GM12878 (cell line): ENCODE data around the gene HM13. TPM values are rescaled to one million over a fixed set of nuclear protein-coding genes. Genes with fewer than 3 reads are reported as not detected.

ENCODE experiments used
- ATF7 ChIP-seq: fragments of 450-650 bp; IDR thresholded peaks from 2 replicates; pipeline ENCODE4 v1.6.1; 2016; ENCODE audit warnings: low read depth, mild to moderate bottlenecking
- BHLHE40 ChIP-seq, 2 experiments: fragments of 450-650 bp in 1 of 2; IDR thresholded peaks; 2 replicates each; pipeline ENCODE4 v1.6.1; 2011 to 2017; ENCODE audit warnings: low read depth in 2 of 2, borderline replicate concordance in 1 of 2, improper control_type of control experiment in 1 of 2, low read length in 1 of 2, mild to moderate bottlenecking in 1 of 2
- BMI1 ChIP-seq: fragments of 450-650 bp; IDR thresholded peaks from 2 replicates; pipeline ENCODE4 v1.6.1; 2016; ENCODE audit warnings: mild to moderate bottlenecking, moderate library complexity, borderline replicate concordance
- CBFB ChIP-seq: IDR thresholded peaks from 2 replicates; pipeline ENCODE4 v1.6.1; 2016; ENCODE audit warnings: antibody characterized with exemption, low read depth
- CREB1 ChIP-seq: IDR thresholded peaks from 2 replicates; pipeline ENCODE4 v1.6.1; 2012; ENCODE audit warnings: low read depth, mild to moderate bottlenecking, inconsistent platforms
- CREM ChIP-seq: IDR thresholded peaks from 2 replicates; pipeline ENCODE4 v1.6.1; 2014; ENCODE audit warnings: antibody characterized with exemption, low read depth
- EP300 ChIP-seq, 2 experiments: fragments of 150-350 bp in 1 of 2; IDR thresholded peaks; 2 replicates each; pipeline ENCODE4 v1.6.1; 2011 to 2012; ENCODE audit warnings: low read depth in 2 of 2, low read length in 2 of 2, borderline replicate concordance in 1 of 2, improper control_type of control experiment in 1 of 2, inconsistent platforms in 1 of 2; ENCODE audit not compliant: control insufficient read depth in 1 of 2
- IKZF1 ChIP-seq: fragments of 450-650 bp; conservative IDR thresholded peaks from 2 replicates; pipeline ENCODE4 v1.6.1; 2017; ENCODE audit warnings: antibody characterized with exemption, mild to moderate bottlenecking
- JUND ChIP-seq: IDR thresholded peaks from 2 replicates; pipeline ENCODE4 v1.6.1; 2012; ENCODE audit warnings: low read depth, mild to moderate bottlenecking, low read length, improper control_type of control experiment, moderate library complexity
- LARP7 ChIP-seq: fragments of 450-650 bp; IDR thresholded peaks from 2 replicates; pipeline ENCODE4 v1.6.1; 2017; ENCODE audit warnings: mild to moderate bottlenecking
- MTA2 ChIP-seq: fragments of 450-650 bp; IDR thresholded peaks from 2 replicates; pipeline ENCODE4 v1.6.1; 2016; ENCODE audit warnings: low read depth, mild to moderate bottlenecking, moderate library complexity
- MXI1 ChIP-seq: fragments of 150-350 bp; IDR thresholded peaks from 2 replicates; pipeline ENCODE4 v1.6.1; 2011; ENCODE audit warnings: low read depth, mild to moderate bottlenecking, inconsistent platforms, low read length, improper control_type of control experiment
- SMAD5 ChIP-seq: IDR thresholded peaks from 2 replicates; pipeline ENCODE4 v1.6.1; 2016; ENCODE audit warnings: antibody characterized with exemption, low read depth
- SREBF2 ChIP-seq: IDR thresholded peaks from 2 replicates; pipeline ENCODE4 v1.6.1; 2012; ENCODE audit warnings: mild to moderate bottlenecking, low read length
- SRF ChIP-seq, 2 experiments: IDR thresholded peaks; 2 replicates each; pipeline ENCODE4 v1.6.1; 2011; ENCODE audit warnings: low read depth in 2 of 2, low read length in 2 of 2, mild to moderate bottlenecking in 1 of 2, moderate library complexity in 1 of 2
- TBL1XR1 ChIP-seq: IDR thresholded peaks from 2 replicates; pipeline ENCODE4 v1.6.1; 2012; ENCODE audit warnings: low read depth, low read length, improper control_type of control experiment
- polyA plus RNA-seq, 11 experiments: library from polyadenylated mRNA; depleted of rRNA in 4 of 11; unstranded in 6 of 11; stranded (reverse) in 5 of 11; fragments of >200 nt; fragmentation: Nextera tagmentation in 4 of 11; fragmentation: Illumina TruSeq in 1 of 11; extraction: Ambion mirVana in 4 of 11; extraction: Trizol in 1 of 11; gene quantifications; 1 replicate in 1 of 11; 2 replicates in 10 of 11; pipeline versions ENCODE4 v1.2.1 to v1.2.3, GENCODE V29; 2011 to 2016; ENCODE audit warnings: inconsistent platforms in 2 of 11, missing spikeins in 2 of 11, low read depth in 1 of 11
- total RNA-seq, 4 experiments: library from RNA; depleted of rRNA in 3 of 4; stranded (reverse); fragments of >200 nt in 3 of 4; fragmentation: Illumina TruSeq in 1 of 4; extraction: Trizol in 1 of 4; gene quantifications; 2 replicates each; pipeline versions ENCODE4 v1.2.1 to v1.2.3, GENCODE V29; 2013 to 2021
- TF ChIP-seq, protein P1 (sequence below): fragments of 450-650 bp; IDR thresholded peaks from 2 replicates; pipeline ENCODE4 v1.6.1; 2016; ENCODE audit warnings: mild to moderate bottlenecking
- TF ChIP-seq, protein P2 (sequence below), 3 experiments: IDR thresholded peaks in 2 of 3; conservative IDR thresholded peaks in 1 of 3; 2 replicates each; pipeline ENCODE4 v1.5.1; 2011; ENCODE audit warnings: low read depth in 3 of 3, low read length in 3 of 3, mild to moderate bottlenecking in 3 of 3, control low read depth in 2 of 3, moderate library complexity in 2 of 3, inconsistent platforms in 1 of 3, mixed read lengths in 1 of 3; ENCODE audit not compliant: control insufficient read depth in 2 of 3, insufficient read depth in 1 of 3; ENCODE audit errors: extremely low read depth in 1 of 3
- TF ChIP-seq, protein P3 (sequence below): IDR thresholded peaks from 2 replicates; pipeline ENCODE4 v1.6.1; 2012; ENCODE audit warnings: low read length, inconsistent platforms

The HM13 gene
- total and polyA plus RNA-seq, 10 of the 15 experiments (the other 5 are each of a cell fraction or from before 2014, with no cell fraction given), result 4.8 to 185 (median 81.7) TPM

DNA sequence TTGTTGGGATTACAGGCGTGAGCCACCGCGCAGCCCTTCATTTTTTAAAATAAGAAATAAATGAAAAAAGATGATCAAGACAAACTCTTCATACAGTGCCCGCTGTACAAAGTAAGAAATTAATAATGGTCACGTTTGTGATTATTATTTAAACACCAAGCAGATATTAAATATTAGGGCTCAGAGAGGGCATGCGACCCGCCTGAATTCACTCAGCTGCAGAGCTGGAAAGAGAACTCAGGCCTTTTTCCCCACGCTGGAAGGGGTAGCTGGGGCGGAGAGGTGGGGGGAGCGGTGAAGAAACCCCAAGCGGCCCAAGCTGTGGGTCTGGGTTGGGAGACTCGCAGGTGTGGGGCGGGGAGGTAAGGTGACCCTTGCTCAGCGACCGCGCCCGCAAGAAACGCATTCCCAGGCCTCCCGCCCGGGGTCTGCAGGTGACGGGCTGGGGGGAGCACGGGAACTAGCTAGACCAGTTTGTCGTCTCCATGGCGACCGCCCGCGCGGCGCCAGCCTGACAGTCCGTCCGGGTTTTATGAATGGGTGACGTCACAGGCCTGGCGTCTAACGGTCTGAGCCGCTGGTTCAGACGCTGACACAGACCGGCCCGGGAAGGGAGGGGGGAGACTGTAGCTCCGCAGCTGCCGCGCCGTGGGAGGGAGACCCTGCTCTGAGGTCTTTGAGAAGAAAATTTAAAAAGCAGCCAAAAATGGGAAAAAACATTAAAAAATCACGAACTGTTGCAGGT, 89.8 kb downstream of the HM13 start (continued):
- TF ChIP-seq BHLHE40 (IDR thresholded peaks at IDR 0.05; ENCODE audit: borderline replicate concordance in 1 of 2, low read depth in 2 of 2, low read length in 1 of 2), result peak in 1 of 2 experiments; percentile 58; a peak in 3 of 4 replicates
- TF ChIP-seq EP300 (IDR thresholded peaks at IDR 0.05; ENCODE audit: borderline replicate concordance in 1 of 2, control insufficient read depth in 1 of 2, low read depth in 2 of 2, low read length in 2 of 2), result no peak
- TF ChIP-seq SREBF2, result no peak
- peak; percentile 84 for TF ChIP-seq CREB1
- TF ChIP-seq CBFB, result no peak
- TF ChIP-seq TBL1XR1, result no peak
- TF ChIP-seq, protein P1, sequence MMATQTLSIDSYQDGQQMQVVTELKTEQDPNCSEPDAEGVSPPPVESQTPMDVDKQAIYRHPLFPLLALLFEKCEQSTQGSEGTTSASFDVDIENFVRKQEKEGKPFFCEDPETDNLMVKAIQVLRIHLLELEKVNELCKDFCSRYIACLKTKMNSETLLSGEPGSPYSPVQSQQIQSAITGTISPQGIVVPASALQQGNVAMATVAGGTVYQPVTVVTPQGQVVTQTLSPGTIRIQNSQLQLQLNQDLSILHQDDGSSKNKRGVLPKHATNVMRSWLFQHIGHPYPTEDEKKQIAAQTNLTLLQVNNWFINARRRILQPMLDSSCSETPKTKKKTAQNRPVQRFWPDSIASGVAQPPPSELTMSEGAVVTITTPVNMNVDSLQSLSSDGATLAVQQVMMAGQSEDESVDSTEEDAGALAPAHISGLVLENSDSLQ, result peak; percentile 48; the same call in 1 of the 2 replicates
- no peak for TF ChIP-seq SMAD5
- no peak for TF ChIP-seq SRF (IDR thresholded peaks at IDR 0.05; ENCODE audit: low read depth in 2 of 2, low read length in 2 of 2)
- peak; percentile 95 for TF ChIP-seq ATF7
- 0 out of 2 replicates have a peak, but pooled peaks have one; percentile 29 for TF ChIP-seq LARP7
- peak; percentile 28; the same call in 1 of the 2 replicates for TF ChIP-seq MXI1
- peak; percentile 88 for TF ChIP-seq CREM
- peak; percentile 35; the same call in 1 of the 2 replicates for TF ChIP-seq IKZF1
- TF ChIP-seq MTA2, result no peak
- TF ChIP-seq, protein P2, sequence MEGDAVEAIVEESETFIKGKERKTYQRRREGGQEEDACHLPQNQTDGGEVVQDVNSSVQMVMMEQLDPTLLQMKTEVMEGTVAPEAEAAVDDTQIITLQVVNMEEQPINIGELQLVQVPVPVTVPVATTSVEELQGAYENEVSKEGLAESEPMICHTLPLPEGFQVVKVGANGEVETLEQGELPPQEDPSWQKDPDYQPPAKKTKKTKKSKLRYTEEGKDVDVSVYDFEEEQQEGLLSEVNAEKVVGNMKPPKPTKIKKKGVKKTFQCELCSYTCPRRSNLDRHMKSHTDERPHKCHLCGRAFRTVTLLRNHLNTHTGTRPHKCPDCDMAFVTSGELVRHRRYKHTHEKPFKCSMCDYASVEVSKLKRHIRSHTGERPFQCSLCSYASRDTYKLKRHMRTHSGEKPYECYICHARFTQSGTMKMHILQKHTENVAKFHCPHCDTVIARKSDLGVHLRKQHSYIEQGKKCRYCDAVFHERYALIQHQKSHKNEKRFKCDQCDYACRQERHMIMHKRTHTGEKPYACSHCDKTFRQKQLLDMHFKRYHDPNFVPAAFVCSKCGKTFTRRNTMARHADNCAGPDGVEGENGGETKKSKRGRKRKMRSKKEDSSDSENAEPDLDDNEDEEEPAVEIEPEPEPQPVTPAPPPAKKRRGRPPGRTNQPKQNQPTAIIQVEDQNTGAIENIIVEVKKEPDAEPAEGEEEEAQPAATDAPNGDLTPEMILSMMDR (IDR thresholded peaks at IDR 0.05 in 2 of 3, conservative IDR thresholded peaks at IDR 0.05 in 1 of 3; ENCODE audit: control insufficient read depth in 2 of 3, extremely low read depth in 1 of 3, insufficient read depth in 1 of 3, low read depth in 3 of 3, low read length in 3 of 3), result 0 out of 6 replicates have a peak, but pooled peaks of 1 of the 3 experiments have one; percentile 0
- TF ChIP-seq JUND, result 0 out of 2 replicates have a peak, but pooled peaks have one; percentile 37
- TF ChIP-seq, protein P3, sequence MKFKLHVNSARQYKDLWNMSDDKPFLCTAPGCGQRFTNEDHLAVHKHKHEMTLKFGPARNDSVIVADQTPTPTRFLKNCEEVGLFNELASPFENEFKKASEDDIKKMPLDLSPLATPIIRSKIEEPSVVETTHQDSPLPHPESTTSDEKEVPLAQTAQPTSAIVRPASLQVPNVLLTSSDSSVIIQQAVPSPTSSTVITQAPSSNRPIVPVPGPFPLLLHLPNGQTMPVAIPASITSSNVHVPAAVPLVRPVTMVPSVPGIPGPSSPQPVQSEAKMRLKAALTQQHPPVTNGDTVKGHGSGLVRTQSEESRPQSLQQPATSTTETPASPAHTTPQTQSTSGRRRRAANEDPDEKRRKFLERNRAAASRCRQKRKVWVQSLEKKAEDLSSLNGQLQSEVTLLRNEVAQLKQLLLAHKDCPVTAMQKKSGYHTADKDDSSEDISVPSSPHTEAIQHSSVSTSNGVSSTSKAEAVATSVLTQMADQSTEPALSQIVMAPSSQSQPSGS, result peak; percentile 41; the same call in 1 of the 2 replicates
- TF ChIP-seq BMI1, result peak; percentile 51; the same call in 1 of the 2 replicates
- TF ChIP-seq, all 136 proteins: peak for 17
